GM18498 (cell line): Measurements from ENCODE around the gene LRRK1.
A peak's percentile ranks its signal among the peaks of the same experiment; 100 is the strongest.

Experiments used
- ATAC-seq: cut with Tn5 transposase; IDR thresholded peaks from one replicate; pipeline ENCODE4 v1.9.1; 2021; ENCODE audit warnings: mild to moderate bottlenecking, moderate library complexity; ENCODE audit not compliant: unreplicated experiment

The LRRK1 gene

DNA sequence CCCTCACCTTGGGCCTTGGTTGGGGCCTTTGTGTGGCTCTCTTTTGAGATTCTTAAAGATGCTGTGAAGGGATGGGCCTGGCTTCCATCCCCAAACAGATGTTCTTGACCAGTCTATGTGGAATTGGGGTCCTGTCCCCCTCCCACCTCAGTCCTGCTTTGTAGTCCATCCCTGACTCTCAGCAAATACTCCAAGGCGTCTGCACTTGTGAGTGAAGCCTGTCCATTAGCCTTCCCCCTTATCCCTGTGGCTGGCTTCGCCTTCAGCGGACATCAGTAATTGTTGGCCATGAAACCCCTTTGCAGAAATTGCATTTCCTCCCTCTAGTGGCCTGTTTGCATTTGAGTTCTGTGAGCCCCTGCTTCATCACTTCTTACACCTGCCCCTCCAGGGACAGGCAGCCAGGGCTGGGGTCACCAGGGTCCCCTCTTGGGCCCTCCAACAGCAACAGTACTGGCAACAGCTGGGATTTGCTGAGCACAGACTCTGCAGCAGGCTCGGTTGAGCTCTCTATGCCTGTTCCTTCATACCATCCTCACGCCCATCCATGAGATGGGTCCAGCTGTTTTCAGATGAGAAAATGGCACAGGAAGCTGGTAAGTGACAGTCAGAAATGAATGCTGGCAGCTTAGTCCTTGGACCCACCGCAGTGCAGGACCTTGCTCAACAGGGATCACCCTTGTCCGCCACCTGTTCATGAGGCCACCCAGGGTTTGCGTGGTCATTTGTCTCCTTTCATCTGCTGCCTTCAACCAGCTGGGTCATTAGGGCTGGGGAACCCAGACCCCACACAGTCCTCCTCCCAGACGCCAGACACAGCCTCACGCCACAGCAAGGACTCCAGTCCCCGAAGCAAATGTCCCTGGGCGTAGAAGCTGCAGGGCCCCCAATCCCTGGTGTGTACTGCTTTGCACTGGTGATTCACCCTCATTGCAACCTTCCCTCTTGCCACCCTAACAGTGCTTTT lies 8.9 kb upstream of the LRRK1 start:
- ATAC-seq: no peak

DNA sequence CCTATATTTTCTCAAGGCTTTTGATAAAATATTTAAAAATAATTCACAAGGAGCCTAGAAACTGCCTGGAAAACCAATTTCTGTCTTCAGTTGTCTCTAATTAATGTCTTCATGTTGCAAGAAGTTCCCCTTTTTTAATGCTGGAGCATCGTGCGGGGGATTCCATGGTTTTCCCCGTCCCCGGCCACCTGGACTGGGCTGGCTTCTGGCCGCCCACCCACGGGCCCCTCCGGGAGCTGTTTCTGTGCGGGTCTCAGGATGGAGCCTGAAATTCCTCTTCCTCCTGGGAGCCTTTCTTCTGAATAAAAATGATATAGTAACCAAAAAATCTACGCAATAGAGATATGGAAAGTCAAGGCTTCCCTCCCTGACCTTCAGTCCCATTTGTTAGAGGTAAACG lies 8.1 kb upstream of the LRRK1 start:
- no peak for ATAC-seq

DNA sequence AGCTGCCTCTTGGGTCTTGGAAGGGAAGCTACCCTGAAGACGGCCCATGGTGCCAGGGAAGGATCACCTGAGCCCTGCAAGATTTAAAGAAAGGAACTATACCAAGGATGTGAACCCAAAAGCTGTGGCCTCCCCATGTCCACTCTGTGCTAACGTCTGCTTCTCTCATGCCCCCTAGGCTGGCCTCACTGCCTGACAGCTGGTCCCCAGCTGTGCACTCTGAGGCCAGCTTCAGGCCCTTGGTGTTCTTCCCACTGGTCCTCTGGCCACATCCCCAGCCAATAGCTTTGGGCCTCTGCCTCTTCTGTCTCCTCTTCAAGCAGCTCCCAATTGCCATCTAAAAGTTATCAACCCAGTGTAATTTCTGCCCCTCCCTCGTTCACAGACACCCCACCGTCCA lies 5.2 kb upstream of the LRRK1 start:
- ATAC-seq: no peak

DNA sequence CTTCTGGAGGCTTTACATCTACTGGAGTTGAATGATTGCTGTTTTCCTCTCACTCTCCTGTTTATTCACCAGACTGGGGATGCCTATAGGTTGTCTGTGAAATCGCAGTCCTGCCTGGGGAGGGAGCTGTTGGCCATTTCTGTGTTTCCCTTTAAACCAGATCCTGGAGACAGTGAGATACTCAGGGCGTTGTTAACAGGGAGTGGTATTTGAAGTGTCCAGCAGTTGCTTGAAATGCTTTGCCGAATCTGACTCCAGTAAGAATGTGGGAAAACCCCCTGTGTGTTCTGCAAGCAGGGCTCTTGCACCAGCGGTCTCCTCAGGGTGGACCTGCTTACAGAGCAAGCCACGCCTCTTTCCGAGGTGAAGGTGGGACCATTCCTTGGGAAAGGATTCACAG lies 4.3 kb upstream of the LRRK1 start:
- no peak for ATAC-seq

DNA sequence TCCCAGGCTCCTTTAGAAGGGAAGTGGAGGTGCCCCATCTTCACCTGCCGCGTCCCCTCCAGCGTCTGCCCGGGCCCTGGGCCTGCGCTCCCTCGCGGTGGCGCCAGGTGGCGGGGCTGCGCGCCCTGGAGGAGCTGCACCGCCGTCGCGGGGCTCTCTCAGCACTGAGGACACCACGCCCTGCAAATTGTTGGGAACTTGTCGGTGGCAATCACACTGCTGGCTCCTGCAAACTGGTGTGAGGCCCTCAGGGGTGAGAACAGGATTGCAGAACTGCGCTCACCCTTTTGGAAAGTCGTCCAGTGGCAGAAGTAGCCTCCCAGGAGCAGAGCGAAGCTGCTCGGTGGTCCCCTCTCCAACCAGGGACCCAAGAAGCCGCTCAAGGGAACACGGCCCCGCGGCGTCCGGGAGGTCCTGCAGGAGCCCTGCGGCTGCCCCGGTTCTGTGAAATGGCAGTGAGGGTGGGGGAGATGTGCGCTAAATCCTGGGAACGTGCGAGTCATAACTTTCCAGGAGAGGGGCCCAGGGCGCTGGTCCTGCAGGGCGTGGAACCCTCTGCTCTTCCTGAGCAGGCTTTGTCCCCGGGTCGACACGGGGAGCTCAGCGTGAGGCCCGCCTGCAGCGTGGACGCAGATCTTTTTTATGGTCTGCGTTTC lies 995 bp upstream of the LRRK1 start:
- ATAC-seq: peak; percentile 71

DNA sequence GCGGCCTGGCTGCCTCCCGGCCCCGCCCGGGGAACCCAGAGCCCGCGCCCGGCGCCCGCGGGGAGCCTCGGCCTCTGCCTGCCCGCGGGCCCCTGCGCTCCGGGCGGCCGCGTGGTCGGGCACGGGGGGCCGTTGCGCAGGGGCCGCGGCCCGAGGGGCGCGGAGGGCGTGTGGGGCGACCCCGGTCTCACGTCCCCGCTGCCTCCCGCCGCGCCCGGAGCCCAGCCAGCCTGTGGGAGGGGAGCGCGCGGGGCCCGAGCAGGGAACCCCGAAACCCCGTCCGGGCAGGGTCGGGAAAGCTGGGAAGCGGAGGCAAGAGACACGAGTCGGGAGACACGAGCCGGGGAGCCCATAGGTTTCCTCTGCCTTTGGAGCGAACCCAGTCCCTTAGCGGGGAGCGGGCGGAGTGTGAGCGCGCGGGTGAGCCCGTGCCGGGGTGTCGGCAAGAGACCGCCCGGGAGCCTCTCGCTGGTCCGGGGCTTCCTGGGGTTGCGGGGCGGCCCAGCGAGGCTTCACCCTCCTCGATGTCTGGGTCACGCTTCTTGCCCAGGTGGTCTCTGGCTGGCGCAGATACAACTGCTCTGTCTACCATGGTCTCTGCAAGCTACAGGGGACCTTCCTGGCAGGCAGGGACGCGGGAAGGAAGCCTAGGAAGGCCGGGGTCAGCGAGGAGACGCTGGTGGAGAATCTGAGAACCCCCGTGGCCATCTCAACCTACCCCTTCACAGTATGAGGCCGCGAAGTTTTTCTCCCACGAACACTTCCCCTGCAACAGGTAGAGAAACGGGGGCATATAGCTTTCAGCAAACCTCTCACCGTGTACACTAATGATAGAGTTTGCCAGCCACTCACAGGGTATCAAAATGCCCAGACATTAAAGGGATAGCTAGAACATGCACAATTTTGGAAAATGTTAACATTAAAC lies 586 bp downstream of the LRRK1 start:
- peak; percentile 14 for ATAC-seq

DNA sequence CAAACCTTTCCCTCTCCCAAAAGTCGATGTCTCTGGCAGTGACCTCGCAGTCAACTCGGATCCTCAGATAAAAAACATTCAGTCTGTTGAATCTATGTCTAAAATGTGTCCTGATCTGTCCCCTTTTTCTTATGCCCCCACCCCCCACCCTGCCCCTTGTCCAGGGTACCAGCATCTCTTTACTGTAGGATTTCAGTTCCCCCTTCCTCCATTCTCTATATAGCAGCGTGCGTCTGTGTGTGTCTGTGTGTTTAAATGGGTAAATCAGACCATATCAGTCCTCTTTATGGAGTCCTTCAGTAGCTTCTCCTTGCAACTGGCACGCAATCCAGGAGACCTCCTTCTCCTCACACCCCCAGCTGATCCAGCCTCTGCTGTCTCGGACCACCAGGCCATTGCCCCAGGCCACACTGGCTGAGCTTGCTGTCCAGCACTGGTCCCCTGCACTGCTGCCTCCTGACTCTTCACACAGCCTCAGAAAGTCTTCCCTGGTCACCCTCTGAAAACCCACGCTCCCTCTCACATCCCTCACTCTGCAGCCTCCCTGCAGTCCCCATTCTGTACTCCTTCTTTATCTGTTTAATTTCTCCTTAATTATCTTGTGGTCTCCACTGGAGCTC lies 1.5 kb downstream of the LRRK1 start:
- no peak for ATAC-seq

DNA sequence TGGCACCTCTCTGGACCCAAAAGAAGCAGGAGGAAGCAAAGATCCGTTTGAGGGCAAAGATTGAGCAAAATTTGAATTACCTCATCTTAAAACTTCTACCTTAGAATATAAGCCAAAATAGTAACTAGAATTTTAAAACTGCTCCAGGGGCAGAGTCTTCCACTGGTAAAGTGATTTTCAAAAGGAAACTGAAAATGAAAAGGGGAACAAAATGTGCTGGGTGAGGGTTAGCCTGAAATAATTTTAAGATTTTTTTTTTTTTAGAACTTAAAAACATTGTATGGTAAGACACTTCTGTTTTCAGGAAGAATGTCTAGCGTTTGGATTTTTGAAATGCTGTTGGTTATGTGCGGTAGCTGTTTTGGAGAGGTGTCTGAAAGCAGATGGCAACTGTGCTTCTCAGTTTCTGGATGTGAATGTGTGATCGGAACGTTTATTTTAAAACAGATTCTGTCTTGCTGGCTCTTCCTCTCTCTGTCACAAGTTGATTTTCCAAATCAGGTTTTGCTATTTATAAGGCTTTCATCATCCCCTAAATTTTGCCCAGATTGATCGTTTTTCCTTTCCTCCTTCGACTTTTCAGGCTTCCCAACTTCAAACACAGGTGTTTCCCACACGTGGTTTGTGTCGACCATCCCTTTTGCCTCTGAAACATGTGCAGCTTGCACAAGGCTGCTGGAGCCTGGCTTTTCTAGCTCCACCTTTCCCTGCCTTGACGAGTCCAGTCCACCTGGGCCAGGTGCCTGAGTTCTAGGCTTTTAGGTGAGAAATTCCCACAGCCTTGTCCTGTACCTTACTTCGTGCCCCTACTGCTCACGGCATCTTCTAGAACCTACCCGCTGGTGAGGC lies 3.3 kb downstream of the LRRK1 start:
- no peak for ATAC-seq

DNA sequence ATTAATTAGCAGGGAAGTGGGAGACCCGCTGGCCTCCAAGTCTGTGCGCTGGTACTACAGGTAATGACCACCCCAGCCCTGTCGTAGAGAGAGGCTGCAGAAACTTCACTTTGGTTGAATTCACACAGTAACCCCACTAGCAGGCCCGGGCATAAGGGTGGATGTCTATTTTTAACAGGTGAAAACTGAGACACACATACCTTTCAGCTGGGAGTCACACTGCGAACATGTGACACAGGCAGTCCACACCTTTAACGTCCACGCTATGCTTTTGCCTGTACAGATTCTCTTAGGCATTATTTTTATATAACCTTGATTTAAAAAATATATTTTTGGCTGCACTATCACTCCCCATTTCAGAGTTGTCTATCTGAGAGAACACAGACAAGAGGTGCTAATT lies 3.9 kb downstream of the LRRK1 start:
- no peak for ATAC-seq

DNA sequence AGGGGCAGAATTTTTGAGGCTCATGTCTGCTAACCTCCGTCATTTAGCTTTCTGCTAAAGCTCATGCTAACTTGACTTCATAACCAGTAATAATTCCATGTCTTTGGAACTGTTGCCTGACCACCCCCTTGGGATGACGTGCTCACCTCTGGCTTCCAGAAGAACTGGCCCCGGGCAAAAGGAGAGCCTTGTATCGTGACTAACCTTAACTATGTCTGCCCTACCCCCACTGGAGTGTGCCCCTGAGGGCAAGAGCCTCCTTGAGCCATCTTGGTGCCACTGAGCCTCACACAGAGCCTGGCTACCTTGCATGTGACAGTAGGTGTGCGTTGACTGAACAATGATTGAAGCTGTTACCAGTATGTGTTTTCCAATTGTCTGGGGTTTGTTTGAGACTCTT lies 4.7 kb downstream of the LRRK1 start:
- ATAC-seq: no peak

DNA sequence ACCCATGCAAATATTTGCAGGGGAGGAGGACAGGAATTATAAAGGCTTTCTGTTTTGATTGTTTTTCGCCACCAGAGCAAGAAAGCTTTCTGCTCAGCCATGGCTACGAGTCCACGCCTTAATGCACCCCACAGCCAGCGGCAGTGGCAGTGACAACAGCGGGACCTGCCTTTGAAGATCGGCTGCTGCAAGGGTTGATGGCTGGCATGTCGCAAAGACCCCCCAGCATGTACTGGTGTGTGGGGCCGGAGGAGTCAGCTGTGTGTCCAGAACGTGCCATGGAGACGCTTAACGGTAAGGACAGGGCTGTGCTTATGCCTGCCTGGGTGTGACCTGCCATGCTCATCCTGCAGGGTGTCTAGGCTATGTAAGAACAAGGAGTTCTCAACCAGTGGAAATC lies 5.3 kb downstream of the LRRK1 start:
- ATAC-seq: no peak

DNA sequence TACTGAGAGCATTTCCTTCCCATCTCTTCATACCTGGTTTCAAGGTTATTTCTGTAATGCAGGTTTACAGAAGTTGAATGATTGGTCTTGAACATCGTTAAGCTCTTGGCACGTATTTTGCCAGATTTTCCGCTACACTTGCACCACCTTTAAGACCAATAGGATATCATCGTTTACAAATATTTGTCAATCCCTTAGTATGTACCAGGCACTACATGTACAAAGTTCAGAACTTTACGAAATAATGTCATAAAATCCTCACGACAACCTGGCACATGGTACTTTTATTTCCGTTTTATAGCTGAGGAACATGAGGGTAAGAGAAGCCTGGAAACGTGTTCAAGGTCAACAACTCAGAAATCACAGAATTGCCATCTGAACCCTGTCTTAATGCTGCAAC lies 6.3 kb downstream of the LRRK1 start:
- ATAC-seq: no peak

DNA sequence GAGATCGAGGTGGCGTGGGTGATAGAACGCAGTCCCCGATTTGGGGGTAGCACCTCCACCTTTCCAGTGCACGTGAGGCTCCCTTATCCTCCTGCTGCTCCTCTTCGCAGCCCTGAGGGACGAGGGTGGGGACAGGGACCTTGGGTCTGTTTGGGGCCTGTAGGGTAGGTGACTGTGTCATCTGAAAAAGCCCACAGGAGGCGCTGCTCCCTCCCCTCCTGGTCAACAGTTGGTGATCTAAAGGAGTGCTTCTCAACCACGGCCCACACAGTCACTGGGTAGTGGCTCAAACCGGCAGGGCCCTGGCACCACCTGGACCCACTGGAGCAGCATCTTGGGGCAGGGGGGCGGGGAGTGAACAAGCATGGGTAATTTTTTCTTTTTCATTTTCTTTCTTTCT lies 7.1 kb downstream of the LRRK1 start:
- no peak for ATAC-seq

DNA sequence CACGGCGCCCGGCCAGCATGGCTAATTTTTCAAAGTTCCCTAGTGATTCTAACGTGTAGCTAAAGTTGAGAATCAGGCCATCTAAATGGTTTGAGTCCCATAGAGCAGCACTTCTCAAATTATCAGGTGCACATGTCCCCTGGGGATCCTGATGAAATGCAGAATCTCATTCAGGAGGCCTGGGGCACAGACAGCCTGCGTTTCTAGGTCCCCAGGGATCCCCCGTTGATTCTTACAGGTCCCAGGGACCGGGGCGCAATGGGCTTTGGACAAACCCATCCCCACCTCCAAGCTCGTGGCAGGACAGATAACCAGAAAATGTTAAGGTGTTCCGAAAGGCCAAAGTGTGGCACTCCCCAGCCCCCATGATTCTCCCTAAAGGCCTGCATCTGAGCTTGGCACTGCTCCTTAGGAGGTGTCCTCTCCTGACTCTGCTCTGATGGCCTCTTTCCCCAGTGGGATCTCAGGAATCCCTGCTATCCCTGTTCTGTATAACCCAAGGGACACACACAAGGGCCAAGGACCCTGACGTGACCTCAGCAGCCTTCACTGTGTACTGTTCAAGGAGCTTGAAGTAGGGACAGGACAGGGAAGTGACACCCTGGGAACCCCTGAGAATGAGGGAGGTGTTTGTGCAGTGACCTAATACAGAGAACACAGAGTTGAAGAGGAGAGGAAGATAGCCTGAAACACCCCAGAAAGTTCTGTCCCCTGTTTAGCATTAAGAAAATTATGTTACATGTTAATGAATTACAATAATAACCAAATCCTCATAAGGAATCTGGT lies 8.0 kb downstream of the LRRK1 start:
- no peak for ATAC-seq

DNA sequence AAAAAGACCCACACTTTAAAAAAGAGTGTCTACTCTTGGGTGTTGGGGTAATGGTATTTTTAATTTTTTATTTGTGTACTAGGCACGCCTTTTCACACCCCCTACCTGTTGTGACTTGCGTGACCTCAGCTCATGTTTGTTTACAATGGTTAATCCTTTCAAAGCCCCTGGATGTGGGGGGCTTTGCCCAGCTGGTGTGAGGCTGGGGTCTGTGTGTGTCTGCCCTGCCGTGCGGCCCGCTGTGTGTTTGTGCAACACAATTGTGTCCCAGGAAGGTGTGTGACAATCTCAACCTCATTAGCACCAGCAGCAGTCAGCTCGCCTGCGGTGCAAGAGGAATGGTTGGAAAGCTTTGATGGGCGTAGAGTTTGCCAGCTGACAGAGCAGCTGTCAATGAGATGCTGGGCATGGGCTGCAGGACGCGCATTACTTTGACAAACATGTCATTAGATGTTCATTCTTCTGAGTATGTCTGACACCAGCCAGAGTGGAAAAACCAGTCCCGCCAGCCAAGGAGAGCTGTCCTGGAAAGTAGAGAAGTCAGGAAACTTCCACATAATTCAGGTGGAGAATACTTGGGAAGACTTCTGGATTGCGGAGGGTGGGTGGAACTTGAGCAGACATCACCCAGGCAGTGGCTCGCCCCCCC lies 9.6 kb downstream of the LRRK1 start:
- no peak for ATAC-seq

DNA sequence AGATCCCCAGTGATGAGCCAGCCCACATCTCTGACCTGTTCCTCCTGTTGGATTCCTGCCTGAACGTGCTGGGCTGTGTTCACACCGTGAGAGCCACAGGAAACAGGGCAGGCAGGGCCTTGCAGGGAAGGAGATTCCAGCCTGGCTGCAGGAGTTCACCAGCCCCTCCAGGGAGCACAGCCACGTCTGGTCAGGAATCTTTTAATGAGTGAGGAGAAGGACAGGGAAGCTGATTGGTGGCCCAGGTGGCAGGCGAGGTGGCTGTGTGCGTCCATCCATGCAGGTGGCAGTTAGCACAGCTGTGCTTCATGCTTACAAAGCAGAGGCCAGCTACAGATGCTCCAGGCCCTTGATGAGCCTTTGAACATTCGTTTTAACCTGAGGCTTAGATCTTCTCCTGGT lies 10.5 kb downstream of the LRRK1 start:
- peak; percentile 35 for ATAC-seq

DNA sequence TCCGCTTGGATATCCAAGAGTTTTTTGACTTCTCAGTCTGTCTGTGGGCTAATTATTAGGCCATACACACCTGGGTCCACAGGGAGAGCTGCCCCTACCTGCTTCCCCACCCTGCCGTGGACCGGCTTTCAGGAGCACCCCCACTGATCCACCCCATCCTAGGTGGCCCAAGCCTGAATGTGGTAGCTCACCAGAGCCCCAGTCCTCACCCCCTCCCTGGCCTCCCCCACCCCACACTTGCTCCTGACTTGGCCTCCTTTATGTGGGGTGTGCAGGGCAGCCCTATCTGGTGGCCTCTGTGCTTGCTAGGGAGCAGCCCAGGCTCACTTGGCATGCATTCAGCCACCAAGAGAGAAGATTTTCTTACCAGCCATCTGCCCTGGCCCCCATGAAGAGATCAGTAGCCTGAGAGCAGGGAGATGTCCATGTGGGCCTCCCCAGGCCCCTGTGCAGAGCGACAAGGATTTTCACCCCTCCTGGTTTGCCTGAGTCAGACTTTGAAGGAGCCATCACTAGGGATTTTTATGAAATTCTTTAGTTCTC lies 11.2 kb downstream of the LRRK1 start:
- no peak for ATAC-seq

DNA sequence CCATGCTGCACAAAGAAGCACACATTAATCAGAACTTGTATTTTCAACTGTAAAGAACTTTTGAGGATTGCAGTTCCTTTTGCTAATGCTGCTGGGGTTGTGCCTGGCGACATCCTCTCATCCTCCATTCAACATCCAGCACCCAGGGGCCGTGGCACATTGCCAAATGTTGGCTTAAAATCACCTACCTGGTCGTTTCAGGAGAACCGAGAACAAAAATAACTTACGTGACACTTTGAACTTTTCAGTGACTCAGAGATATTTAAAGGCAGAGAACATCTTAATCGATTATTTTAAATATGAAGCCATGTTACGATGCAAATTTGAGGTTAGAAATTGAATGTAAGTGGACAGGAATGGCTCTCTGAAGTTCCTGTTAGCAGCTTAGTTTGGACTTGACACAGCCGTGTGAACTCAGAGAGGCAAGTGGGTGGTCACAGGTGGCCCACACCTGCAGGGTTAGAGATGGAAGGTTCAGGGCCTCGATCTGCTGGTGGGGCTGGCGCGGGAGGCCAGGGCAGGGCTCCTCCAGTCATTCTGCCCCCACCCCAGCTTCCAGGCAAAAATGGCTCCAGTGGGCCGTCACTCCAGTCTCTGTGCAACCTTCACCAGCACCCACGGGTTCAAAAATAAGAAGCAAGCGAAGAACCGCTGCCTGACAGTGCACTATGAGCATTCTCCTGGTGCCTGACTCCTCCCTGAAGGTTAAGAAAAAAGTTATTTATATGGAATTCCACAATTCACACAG lies 12.2 kb downstream of the LRRK1 start:
- peak; percentile 60 for ATAC-seq
